A673 (cell line): Measurements from ENCODE around the gene INSL6.

Source experiments
- CTCF ChIP-seq: fragments of 300-800, 200-600 bp; sonication (generic); conservative IDR thresholded peaks from 2 replicates; pipeline ENCODE4 v1.5.1; 2017; ENCODE audit warnings: low read depth, mild to moderate bottlenecking, antibody characterized with exemption, low read length, moderate library complexity, mixed read lengths
- EZH2 ChIP-seq: fragments of 200-600 bp; sonication (generic); IDR thresholded peaks from 2 replicates; pipeline ENCODE4 v1.6.1; 2017; ENCODE audit warnings: borderline replicate concordance, low read depth, mild to moderate bottlenecking, mixed read lengths, antibody characterized with exemption, low read length; ENCODE audit not compliant: poor library complexity, severe bottlenecking

GRCh38 chr9:5178126-5178805 lies 7.2 kb downstream of the INSL6 start:
- TF ChIP-seq CTCF (no peak), EZH2 (no peak)
